CD4-positive, alpha-beta T cell treated with Interferon gamma for 1 hour (primary cell): Measurements from ENCODE around the gene UBE2Q1.

ENCODE experiments used
- DNase-seq: peaks from one replicate; pipeline ENCODE4 v3.0.0-alpha.2; 2020

Gene UBE2Q1

DNA sequence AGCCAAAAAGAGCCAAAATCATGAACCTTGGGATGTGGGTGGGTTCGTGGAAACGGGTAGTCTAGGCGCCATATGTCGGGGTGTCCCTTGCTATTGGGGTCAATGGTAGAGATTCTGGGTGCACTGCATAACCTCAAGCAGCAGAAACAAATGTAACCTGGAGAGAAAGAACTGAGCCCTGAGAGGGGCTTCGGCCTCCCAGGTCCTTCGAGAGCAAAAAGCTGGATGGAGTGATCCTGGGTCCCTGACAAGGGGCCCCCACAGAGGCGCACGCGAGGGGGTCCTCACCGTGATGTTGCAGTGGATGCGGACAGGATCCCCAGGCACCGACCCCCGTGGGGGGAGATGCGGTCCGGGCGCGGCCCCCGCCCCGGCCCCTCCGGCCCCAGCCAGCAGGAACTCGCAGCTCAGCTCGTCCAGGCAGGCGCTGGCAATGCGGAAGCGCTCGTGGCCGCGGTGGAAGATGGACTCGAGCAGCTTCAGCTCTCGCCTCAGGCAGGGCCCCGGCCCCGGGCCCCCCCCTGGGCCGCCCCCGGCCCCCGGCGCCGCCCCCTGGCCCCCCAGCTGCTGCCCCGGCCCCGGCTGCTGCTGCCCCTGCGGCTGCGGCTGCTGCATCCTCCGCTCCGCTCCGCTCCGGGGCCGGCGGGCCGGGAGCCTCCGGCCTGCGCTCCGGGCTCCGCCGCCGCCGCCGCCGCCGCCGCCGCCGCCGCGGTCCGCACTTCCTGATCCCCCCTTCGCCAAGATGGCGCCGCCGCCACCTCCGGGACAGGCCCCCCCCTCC lies at the start of gene UBE2Q1:
Gene UBE2Q1 (minus strand): TSS at position 724 of the 781 bp plus-strand sequence. CDS start 109 bp downstream, at position 615.
- DNase-seq = peak; percentile 41

DNA sequence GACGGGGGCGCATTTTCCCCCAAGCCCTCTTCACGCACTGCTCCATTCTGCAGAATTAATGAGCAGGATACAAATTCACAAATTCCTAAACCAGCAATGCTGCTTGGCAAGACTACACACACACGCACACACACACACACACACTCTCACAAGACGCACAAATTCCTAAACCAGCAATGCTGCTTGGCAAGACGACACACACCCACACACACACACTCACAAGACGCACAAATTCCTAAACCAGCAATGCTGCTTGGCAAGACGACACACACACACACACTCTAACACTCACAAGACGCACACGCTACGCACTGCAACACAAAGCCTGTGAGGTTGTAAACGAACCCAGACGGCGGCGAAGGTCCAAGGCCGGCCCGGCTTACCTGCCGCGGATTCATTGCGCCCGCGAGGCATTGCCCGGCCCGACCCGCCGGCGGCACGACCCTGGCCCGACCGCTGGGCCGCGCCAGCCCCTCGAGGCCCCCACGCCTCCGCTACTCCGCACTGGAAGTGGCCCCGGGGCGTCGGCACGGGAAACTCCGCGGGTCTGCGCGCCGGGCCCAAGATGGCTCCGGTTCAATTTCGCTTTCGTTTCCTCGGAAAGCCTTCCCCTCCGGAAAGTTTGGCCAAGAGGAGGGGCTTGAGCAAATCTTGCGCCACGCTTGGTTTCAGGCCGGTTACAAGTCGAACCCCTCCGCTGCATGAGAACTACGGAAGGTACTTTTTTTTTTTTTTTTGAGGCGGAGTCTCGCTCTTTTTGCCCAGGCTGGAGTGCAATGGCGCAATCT lies 49.3 kb upstream of the UBE2Q1 start, which contains the start of gene ADAR:
Gene ADAR (minus strand): TSS at position 578 of the 788 bp plus-strand sequence. CDS start 180 bp downstream, at position 398.
- peak; percentile 95 for DNase-seq

DNA sequence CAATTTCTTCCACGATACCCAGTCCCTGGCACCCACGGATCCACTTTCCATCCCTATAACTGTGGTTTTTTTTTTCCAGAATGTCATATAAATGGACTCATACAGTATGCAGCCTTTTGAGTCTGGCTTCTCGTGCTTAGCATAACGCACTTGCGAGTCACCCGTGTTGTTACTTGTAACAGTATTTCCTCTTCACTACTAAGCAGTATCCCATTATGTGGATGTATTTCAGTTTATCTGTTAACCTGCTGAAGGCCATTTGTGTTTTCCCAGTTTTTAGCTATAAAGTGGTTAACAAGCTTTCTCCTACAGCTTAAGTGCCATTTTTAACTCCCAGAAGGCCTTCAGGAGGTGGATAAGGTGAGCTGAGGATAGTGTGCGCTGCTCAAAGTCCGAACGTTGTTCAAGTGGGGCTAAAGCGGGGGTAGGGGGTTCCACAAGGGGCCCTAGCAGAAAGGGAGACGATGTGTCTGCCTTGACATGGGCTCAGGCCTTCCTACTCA lies 48.7 kb upstream of the UBE2Q1 start:
- DNase-seq = no peak

DNA sequence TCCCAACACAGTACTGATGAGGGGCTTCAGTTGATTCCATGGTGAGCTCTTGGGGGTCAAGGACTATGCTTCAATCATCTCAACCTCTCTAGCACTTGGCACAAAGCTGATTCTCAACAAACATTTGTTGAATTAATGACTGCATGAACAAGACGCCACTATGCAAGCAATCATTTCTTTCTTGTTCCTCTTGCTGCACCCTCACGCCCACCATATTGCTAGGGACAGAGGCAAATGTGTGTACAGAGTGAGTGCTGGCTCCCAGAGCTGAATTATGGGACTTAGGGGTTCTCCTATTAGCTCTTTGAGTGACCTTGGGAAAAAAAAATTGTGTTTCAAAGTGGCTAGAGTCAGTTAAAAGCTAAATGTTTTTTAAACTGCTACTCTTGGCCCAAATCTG lies 47.1 kb upstream of the UBE2Q1 start:
- no peak for DNase-seq

DNA sequence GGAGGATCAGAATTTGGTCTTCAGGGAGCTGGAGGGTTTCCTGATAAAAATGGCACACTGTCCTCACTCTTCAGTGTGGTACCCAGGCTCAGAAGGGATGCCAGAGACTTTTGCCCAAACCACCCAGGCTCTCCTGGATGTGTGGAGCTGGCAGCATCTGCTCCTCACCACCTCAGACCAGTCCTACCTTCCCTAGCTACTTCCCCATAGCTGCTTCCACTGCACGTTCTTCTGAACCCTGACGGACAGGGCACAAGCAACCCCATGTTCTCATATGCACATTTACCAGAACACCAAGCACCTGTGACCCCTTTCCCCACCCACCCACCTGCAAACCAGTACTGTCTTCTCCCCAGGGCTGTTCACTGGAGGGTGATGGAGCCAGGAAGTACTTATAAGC lies 44.9 kb upstream of the UBE2Q1 start:
- no peak for DNase-seq

DNA sequence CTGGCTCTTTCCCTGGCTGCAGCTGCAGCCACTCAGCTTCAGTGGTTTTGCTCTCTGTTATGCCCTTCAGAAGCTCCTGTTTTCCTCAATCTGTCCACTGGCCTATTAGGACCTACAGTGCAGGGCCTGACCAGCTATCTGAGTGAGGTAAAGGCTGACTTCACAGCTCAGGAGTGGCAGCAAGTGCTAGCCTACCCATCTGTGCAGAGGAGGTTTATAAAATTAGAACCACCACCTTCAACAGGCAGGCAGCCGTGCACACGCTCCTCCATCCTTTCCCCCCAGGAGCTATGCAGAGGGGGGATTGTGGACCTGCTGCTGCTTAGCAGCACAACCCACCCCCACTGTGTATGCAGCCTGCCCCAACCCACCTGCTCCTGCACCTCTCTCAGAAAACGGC lies 41.2 kb upstream of the UBE2Q1 start:
- no peak for DNase-seq

DNA sequence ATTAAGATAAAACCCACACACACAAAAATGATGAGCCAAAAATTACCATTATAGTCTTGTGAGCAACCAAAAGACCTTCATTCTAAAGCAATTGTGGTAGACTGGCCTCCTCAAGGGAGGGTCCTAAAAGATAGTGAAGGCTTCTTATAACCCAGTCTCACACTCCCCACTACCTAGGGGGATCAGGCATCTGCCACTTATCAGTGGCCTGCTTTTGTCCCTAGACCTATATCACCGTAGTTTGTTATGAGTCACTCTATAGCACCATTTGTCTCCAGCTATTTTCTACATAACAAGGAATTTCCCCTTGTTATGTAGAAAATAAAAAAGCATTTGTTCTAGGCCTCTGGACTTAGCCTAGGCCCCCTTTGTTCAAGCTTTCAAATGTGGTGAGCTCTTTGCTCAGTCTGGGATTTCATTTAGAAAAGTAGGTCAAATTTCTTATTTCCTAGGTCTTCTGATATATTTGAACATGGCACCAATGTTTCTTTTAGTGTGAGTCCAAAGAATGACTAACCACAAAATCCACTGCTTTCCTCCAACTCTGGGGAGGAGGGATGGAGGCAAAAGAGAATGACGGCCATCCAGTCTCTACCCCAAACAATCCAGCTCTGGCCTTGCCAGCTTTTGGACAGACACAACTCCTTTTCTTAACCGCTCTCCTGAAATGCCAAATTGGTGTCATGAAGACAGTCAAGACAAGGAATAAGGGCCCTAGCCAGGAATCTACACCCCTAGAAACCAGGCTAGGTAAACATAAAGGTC lies 40.6 kb upstream of the UBE2Q1 start:
- DNase-seq = no peak

DNA sequence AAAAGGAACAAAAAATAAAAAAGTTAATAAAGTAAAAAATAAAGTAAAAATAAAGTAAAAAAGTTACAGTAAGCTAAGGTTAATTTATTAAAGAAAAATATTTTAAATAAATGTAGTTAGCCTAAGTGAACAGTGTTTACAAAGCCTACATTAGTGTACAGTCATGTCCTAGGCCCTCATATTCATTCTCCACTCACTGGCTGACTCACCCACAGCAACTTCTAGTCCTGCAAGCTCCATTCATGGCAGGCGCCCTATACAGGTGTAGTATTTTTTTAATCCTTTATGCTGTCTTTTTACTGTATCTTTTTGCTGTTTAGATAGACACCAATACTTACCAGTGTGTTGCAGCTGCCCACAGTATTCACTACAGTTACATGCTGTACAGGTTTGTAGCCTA lies 37.2 kb upstream of the UBE2Q1 start:
- no peak for DNase-seq

DNA sequence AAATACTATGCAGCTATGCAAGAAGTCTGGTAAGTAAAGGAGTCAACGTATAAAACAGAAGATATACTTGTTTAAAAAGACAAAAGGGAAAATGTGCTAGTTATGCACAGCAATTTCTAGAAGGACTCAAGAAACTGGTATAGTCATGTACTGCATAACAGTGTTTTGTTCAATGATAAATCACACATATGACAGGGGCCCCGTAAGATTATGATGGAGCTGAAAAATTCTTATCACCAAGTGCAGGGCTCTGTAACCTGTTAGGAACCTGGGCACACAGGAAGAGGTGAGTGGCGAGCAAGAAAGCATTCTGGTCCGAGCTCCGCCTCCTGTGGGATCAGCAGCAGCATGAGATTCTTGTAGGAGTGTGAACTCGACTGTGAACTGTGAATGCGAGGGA lies 36.3 kb upstream of the UBE2Q1 start:
- no peak for DNase-seq

DNA sequence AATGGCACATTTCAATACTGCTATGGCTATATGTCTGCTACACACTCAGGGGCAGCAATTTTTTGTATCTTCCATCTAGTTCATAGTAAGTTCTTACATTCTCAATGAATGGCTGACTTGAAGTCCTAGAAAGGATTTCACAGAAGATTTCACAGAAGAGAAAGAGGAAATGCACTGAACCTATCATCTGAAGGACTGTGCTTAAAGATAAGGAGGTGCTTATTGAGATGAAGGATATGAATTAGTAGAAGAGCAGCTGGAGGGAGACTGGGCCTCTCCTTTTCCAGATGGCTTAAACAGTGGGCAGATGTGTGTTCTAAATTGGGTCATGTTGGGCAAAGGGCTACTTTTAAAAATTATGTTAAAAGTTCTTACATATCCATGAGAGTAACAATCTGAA lies 34.9 kb upstream of the UBE2Q1 start:
- DNase-seq = no peak

DNA sequence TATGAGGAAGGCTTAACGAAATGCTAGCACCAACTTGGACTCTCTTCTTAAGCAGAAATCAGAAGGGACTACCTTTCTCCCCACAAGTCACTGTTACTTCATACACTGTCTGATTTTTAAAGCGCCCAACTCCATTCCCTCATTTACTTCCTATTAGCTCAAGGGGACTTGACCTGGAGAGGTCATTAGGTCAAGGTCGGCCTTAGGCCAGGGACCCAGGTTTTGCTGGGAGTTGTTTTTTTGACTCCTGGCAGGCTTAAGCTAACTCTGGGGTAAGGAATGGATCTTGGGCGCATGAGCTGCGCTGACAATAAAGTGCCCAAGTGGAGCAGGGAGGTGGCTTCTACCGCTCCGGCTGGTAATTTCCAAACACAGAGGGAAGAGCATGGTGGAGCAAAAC lies 32.7 kb upstream of the UBE2Q1 start:
- DNase-seq = no peak

DNA sequence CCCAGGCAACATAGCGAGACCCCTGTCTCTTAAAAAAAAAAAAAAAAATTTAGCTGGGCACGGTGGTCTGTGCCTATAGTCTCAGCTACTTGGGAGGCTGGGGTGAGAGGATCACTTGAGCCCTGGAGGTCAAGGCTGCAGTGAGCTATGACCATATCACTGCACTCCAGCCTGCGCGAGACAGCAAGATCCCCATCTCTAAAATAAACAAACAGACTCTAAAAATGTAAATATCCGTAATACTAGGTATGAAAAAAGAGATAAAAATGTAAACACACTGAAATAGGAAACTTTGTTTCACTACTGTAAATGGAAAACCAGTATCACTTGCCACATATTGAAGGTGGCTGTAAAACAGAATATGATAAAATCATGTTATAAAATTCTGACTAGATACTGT lies 32.3 kb upstream of the UBE2Q1 start:
- DNase-seq = no peak

DNA sequence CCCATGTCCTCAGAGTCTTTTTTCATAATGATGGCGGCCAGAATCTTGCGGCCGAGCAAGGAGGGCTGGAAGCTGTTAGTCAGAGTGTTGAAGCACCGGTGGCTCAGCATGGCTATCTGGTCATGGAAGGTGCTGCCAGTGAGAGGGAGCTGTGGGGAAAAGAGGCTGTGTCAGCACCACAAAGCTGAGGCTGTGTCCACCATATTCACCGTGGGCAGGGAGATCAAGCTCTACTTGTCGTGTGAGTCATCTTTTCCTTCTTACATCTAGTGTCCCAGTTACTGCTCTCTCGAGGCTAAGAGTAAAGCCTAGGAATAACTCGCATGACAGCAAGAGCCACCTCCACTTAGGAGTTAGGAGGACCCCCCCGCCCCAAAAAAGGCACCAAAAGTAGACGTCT lies 31.3 kb upstream of the UBE2Q1 start:
- DNase-seq = no peak

DNA sequence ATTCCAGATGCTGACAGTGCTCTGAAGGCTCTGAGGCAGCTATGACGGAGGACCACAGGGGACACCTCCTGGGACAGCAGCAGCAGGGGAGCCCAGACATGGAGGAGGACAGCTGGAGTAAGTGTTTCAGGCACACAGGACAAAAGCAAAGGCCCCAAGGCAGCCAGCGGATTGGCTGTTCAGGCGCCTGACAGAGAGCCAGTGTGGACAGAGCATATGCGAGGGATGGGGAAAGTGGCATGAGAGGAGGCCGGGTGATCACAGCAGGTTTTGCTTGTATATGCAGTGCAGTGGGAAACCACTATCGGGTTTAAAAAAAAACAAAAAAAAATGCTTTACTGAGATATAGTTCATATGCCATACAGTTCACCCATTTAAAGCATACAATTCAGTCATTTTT lies 28.2 kb upstream of the UBE2Q1 start:
- no peak for DNase-seq

DNA sequence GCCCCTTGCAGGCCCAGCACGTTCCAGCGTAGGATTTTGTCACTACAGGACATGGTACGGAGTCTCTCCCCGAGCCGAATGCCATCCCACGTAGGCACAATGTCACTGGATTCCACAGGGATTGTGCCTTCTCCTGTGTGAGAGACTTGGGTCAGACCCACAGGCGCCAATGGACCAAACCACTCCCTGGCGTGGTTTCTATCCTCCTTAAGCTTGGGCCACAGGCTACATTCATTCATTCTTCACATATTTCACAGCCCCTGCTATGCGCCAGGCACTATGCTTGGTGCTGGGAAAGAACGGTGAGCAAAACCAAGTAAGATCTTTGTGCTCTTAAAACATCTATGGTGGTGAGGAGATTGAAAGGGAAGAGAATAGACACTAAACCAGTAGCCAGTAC lies 27.8 kb upstream of the UBE2Q1 start:
- no peak for DNase-seq

DNA sequence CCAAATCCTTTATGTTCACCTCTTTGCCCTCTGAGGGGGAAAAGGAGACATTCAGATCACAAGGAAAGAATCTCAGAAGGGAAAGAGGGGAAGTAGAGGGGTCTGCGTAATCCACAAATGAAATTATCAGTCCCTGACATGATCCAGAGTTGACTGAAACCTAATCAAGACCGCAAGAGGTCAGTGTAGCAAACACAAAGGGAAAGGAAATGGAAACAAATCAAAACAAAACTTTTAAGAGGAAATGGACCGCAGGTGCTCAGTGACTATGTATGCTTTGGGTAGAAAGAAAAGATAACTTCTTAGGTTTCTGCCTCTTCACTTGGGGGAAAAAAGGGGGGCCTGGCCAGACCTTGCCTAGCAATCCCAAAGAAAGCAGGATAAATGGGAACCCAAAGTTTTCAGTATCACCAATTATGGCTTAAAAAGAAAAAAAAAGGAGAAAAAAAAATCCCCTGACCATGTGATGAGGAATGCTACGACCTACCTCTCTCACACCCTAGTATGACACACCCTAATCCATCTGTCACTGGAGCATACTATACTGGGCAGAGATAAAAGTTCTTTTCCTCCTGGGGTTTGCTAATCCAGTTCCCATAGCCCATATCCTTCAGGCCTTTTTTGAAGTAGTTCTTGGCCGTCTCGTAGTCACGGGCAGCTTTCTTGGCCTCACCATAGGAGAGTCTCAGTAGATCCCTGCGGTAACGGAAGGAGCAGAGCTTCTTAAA lies 26.0 kb upstream of the UBE2Q1 start:
- DNase-seq = no peak

DNA sequence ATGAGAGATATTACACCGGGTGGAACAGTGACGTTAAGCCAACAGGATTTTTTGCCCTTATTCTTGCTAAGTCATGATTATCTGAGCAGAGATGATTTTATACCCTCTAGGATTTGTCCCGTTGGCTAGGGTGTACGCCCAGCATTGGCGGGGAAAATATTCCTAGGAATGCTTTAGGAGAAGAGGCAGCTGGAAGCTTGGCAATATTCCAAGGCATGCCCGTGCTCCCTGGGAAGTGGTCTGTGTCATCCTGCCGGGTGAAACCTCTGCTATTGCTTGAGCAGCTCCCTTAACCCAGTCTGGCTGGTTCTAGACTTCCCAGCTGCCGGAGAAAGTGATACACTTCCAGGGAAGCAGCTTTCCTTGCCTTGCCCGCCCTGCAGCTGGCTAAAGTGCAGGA lies 25.3 kb upstream of the UBE2Q1 start:
- no peak for DNase-seq

DNA sequence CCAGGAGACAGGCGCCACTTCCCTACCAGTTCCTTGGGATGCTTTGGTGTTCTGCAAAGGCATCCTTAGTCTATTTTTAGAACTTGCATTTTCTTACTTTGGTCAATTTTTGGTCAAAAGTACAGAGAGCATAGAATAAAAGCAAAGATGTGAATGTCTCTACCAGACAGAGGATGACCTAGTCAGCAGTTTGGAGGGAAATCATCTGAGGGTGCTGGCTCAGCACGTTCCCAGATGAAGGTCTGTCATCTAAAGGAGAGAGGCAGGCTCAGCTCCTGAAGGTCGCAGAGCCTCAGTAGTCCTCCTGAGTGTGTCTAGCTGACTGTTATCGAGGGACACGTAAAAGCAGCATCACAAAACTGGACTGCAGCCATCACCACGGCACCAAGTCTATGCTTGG lies 24.4 kb upstream of the UBE2Q1 start:
- no peak for DNase-seq

DNA sequence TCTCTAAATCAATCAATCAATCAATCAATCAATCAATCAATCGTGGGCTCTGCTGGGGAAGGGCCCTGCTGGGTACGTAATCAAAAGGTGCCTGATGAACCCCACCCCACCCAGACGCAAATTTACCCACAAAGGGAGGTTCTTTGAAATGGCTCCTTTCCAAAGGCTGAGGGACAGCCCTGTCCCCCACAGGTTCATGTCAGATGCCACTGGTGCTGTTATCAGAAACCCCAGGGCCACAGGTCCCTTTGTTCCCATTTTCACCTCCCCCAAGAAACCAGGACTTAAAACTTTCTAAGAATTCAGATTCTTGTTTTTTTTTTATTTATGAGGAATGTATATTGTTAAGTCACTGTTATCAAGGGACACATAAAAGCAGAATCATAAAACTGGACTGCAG lies 23.3 kb upstream of the UBE2Q1 start:
- DNase-seq = no peak

DNA sequence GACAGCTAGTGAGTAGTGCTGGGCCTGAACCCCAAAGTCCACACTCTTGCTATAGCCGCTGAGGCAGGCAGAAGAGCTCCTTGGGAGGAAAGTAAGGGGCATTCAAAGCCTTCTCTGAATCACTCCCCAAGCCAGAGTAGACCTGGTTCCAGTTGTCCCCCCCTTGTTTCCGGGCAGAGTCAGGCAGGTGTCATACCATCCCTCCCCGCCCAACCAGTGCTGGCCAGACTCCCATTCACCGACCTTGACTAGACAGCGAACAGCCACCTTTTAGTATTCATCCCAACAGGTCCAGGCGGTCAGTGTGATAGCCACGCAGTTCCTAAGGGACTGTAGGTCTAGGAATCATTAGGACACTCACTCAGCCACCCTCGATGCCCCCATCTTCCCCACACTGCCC lies 20.9 kb upstream of the UBE2Q1 start:
- DNase-seq = no peak

DNA sequence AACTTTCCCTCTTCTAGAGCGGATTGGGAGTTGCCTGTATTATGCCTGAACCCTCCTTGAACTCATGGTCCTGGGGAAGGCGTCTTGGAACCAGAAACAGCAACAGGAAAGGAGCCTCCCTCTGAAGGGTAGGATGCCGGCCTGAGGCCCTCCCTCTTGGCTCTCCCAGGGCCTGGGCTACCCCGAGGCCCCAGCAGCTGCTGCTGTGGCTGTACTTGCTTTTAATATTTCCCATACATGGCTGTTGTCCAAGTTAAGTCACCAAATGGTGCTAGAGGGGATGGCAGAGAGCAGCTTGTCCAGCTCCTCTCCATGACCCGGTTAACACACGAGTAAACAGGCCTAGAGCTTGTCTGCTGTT lies 19.6 kb upstream of the UBE2Q1 start:
- no peak for DNase-seq

DNA sequence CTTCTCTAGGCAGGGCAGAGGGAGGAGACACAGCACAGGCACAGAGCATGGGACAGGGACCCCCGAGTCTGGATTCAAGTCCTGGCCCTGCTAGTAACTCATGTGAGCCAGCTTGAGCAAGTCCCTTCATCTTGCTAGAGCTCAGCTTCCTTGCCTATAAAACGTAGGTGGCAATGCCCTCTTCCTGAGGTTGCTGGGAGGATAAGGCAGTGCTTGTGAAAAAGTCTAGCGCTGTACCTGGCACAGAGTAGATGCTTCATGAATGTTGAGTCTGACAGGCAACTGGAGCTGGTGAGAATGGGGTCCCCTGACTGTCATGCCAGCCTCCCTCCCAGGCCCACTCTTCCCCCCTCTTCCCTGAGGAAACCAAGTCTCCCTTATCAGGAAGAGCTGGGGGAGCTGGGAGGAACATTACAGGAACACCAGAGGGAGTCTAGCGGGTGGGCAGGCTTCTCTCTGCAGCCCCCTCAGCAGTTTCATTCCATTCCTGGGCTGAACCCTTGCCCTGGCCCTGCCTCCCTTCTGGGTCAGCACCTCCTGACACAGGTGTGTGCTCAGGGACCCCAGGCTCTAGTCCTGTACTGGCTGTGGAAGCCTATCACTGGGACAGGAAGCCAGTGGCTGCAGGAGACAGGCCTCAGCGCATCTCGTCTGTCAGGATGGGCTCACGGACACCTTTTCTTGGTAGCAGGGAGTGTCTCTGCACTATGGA lies 19.0 kb upstream of the UBE2Q1 start:
- no peak for DNase-seq
